GM19438 (cell line): ENCODE results near the gene DNAJB13.

Experiments used
- ATAC-seq: cut with Tn5 transposase; IDR thresholded peaks from one replicate; pipeline ENCODE4 v1.9.1; 2021; ENCODE audit warnings: low read depth; ENCODE audit not compliant: unreplicated experiment

DNAJB13 gene

GRCh38 chr11:73949912-73950311, 914 bp upstream of the DNAJB13 start:
- ATAC-seq, result no peak

GRCh38 chr11:73951797-73952196, 971 bp downstream of the DNAJB13 start:
- ATAC-seq, result no peak

GRCh38 chr11:73956876-73957653, 6.2 kb downstream of the DNAJB13 start:
- no peak for ATAC-seq

- no peak for ATAC-seq
These were observed 7.0 kb downstream of the DNAJB13 start for GRCh38 chr11:73957654-73958361.

- no peak for ATAC-seq
These were observed 7.8 kb downstream of the DNAJB13 start for GRCh38 chr11:73958521-73959141.

- ATAC-seq, result no peak
These were observed 10.5 kb downstream of the DNAJB13 start for GRCh38 chr11:73961321-73961720.

- ATAC-seq, result no peak
These were observed 11.4 kb downstream of the DNAJB13 start for GRCh38 chr11:73962101-73962705.

- ATAC-seq, result no peak
These were observed 13.0 kb downstream of the DNAJB13 start for GRCh38 chr11:73963861-73964260.

GRCh38 chr11:73965076-73965763, 14.4 kb downstream of the DNAJB13 start:
- no peak for ATAC-seq

- ATAC-seq, result no peak
These were observed 14.9 kb downstream of the DNAJB13 start for GRCh38 chr11:73965764-73966121.

GRCh38 chr11:73968356-73968966, 17.6 kb downstream of the DNAJB13 start:
- no peak for ATAC-seq

- no peak for ATAC-seq
These were observed 18.3 kb downstream of the DNAJB13 start for GRCh38 chr11:73969091-73969490.

GRCh38 chr11:73969991-73970800, 19.4 kb downstream of the DNAJB13 start:
- ATAC-seq, result no peak

GRCh38 chr11:73971175-73971719, 20.4 kb downstream of the DNAJB13 start:
- no peak for ATAC-seq

GRCh38 chr11:73972187-73972586, 21.4 kb downstream of the DNAJB13 start:
- ATAC-seq, result no peak

GRCh38 chr11:73972620-73973449, 22.0 kb downstream of the DNAJB13 start:
- no peak for ATAC-seq

GRCh38 chr11:73974604-73975478, 24.0 kb downstream of the DNAJB13 start:
- no peak for ATAC-seq

- no peak for ATAC-seq
These were observed 24.6 kb downstream of the DNAJB13 start for GRCh38 chr11:73975479-73975757.
